ENCODE results near the gene RBFOX2.
"Not testable (repeated sequence)": the region's sequence is repeated elsewhere in the genome, so short reads cannot be mapped to it uniquely, and the experiment has no call there.

Gene RBFOX2

DNA sequence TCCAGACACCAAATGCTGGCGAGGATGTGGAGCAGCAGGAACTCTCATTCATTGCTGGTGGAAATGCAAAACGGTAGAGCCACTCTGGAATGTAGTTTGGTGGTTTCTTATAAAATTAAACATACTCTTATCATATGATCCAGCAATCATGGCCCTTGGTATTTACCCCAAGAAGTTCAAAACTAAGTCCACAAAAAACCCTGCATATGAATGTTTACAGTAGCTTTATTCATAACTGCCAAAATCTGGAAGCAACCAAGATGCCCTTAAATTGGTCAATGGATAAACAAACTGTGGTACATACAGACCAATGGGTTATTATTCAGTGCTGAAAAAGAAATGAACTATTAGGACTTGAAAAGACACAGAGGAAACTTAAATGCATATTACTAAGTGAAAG is 223.2 kb downstream of the RBFOX2 start:
- TF ChIP-seq, protein P1, sequence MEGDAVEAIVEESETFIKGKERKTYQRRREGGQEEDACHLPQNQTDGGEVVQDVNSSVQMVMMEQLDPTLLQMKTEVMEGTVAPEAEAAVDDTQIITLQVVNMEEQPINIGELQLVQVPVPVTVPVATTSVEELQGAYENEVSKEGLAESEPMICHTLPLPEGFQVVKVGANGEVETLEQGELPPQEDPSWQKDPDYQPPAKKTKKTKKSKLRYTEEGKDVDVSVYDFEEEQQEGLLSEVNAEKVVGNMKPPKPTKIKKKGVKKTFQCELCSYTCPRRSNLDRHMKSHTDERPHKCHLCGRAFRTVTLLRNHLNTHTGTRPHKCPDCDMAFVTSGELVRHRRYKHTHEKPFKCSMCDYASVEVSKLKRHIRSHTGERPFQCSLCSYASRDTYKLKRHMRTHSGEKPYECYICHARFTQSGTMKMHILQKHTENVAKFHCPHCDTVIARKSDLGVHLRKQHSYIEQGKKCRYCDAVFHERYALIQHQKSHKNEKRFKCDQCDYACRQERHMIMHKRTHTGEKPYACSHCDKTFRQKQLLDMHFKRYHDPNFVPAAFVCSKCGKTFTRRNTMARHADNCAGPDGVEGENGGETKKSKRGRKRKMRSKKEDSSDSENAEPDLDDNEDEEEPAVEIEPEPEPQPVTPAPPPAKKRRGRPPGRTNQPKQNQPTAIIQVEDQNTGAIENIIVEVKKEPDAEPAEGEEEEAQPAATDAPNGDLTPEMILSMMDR (IDR thresholded peaks at IDR 0.05; ENCODE audit: borderline replicate concordance, insufficient read depth, low read depth, low read length): no peak
- H3K4me3 ChIP-seq (ENCODE audit: low read depth, low read length): no peak overlapping the region

DNA sequence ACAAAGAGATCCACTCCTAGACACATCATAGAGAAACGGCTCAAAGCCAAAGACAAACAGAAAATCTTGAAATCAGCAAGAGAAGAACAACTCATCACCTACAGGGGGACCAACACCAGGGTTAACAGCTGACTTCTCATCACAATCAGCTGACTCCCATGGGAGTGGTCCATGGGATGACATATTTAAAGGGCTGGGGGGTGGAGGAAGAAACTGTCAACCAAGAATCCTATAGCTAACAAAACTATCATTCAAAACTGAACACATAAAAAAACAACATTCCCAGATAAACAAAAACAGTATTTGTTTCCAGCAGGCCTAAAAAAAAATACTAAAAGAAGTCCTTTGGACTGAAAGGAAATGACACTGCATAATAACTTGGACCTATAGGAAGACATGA is 224.2 kb downstream of the RBFOX2 start:
- TF ChIP-seq, protein P1 (IDR thresholded peaks at IDR 0.05; ENCODE audit: borderline replicate concordance, insufficient read depth, low read depth, low read length): no peak
- H3K4me3 ChIP-seq (ENCODE audit: low read depth, low read length): no peak overlapping the region

DNA sequence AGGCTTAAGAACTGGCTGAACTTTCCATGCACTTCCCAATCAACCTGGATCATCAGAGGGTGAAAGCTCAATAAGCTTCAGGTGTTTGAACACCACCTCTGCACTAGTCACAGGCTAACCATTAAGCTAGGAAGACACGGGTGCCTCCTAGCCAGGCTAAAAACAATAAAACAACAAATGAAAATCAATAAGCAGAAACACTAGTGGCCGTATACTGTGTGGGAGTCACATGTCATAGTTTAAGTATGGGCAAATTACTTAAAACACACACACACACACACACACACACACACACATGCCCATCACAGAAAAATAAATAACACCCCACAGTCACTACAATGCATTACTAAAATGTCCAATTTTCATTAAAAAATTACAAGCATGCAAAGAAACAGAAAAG is 225.7 kb downstream of the RBFOX2 start:
- no peak overlapping the region for H3K4me3 ChIP-seq (ENCODE audit: low read depth, low read length)

DNA sequence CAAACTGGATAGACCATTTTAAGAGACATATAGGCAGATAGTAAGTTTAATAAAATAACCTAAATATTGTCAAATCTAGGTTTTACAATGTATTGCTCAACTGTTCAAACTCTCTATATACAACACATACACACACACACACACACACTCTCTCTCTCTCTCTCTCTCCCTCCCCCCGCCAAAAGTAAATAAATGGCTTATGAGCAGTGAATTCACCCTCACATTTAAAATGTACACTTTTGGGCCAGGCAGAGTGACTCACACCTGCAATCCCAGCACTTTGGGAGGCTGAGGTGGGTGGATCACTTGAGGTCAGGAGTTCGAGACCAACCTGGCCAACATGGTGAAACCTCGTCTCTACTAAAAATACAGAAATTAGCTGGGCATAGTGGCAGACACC is 227.3 kb downstream of the RBFOX2 start:
- H3K4me3 ChIP-seq (ENCODE audit: low read depth, low read length): not testable (repeated sequence)

More for the DNA sequence above, 225.7 kb downstream of the RBFOX2 start:
- TF ChIP-seq, protein P1 (IDR thresholded peaks at IDR 0.05; ENCODE audit: borderline replicate concordance, insufficient read depth, low read depth, low read length): no peak

DNA sequence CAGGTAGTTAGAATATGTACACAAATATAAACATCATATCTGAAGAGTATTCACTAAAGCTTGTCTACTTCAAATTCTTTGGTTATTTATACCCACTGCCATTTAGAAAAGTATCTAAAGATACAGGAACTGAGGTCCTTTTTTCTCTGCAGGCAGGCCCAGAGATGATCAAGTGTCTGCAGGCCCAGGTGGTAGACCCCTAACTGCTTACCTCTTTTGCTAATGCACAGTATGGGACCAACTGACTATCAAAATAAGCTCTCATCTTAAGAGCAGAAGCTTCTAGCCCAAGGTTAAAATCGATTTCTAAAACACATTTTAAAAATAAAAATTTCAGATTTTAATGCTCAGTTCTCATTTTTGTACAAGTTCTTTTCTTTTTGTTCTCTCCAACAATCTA is 229.5 kb downstream of the RBFOX2 start:
- TF ChIP-seq, protein P1 (IDR thresholded peaks at IDR 0.05; ENCODE audit: borderline replicate concordance, insufficient read depth, low read depth, low read length): no peak
- H3K4me3 ChIP-seq (ENCODE audit: low read depth, low read length): no peak overlapping the region

DNA sequence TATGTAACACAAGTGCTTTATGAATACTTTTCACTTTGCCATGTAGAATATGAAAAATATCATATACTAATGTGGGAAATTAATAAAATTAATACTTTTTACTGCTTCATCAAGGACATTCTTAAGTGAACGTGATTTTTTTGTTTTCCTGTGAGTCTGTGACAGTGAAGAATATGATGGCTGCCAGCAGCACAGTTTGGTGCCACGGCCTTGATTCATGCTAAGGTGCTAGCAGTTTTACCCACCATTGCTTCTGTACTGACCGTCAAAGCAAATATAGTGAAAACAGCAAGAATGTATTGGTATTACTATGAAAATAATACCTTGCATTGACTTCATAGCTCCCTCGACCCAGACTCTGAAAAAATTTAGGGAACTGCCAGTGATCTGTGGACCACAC is 231.2 kb downstream of the RBFOX2 start:
- TF ChIP-seq, protein P1 (IDR thresholded peaks at IDR 0.05; ENCODE audit: borderline replicate concordance, insufficient read depth, low read depth, low read length): no peak
- H3K4me3 ChIP-seq (ENCODE audit: low read depth, low read length): no peak overlapping the region

DNA sequence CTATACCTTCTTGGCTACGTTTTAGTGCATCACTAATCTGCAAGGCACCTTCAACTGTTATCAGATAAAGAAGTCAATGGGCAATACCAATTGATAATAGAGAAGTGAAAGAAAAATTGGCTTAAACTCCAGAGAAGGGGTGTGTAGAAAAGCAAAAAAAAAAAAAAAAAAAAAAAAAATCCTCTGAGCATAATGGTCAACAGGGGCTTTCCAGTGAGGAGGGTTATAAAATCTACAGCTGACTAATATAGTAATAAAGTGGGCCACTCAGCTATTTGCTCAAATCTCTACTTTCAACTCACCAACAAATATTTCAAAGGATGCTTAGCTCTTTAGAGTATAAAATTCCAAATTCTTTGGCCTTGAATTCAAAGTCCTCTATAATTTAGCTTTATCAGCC is 233.1 kb downstream of the RBFOX2 start:
- no peak overlapping the region for H3K4me3 ChIP-seq (ENCODE audit: low read depth, low read length)
- TF ChIP-seq, protein P1 (IDR thresholded peaks at IDR 0.05; ENCODE audit: borderline replicate concordance, insufficient read depth, low read depth, low read length): no peak

DNA sequence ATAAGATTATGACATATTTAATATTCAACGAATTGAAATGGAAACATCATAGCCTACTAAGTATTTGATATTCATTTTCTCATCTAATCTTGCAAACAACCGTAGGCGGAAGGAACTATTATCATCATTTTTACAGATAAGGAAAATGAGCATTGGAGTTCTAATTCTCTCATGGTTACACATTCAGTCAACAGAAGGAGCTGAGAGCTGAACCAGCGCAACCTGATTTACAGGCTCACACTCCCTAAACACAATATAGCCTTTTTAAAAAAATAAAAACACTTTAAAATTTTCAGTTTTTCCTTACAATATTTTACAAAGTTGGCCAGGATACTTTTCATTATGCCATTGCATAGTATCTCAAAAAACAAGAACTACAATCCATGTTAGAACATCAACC is 236.1 kb downstream of the RBFOX2 start:
- TF ChIP-seq, protein P1 (IDR thresholded peaks at IDR 0.05; ENCODE audit: borderline replicate concordance, insufficient read depth, low read depth, low read length): no peak
- H3K4me3 ChIP-seq (ENCODE audit: low read depth, low read length): no peak overlapping the region

DNA sequence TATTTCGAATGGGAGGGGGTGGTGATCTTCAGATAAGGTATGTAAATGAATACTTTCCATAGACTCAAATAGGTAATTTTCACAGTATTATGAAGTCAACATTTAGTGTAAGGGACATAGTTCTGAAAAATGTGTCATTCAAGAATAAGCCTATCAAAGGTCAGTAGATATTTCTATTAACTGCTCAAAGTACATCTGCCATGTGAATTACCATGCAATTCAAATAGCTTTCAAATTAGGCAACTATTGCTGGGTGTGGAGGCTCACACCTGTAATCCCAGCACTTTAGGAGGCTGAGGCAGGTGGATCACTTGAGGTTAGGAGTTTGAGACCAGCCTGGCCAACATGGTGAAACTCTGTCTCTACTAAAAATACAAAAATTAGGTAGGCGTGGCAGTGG is 236.8 kb downstream of the RBFOX2 start:
- not testable (repeated sequence) for H3K4me3 ChIP-seq (ENCODE audit: low read depth, low read length)

Measured in GM12875 (cell line).